GM12891 (cell line): ENCODE results near the gene POPDC2.
"Not testable (repeated sequence)": the region's sequence is repeated elsewhere in the genome, so short reads cannot be mapped to it uniquely, and the experiment has no call there.

ENCODE experiments used
- POLR2A ChIP-seq: IDR thresholded peaks from 2 replicates; pipeline ENCODE4 v1.6.1; 2011; ENCODE audit warnings: low read depth, low read length, control low read depth
- POLR2AphosphoS5 ChIP-seq: IDR thresholded peaks from 2 replicates; pipeline ENCODE4 v1.6.1; 2011; ENCODE audit warnings: low read depth, low read length, control low read depth
- TAF1 ChIP-seq: IDR thresholded peaks from 2 replicates; pipeline ENCODE4 v1.6.1; 2011; ENCODE audit warnings: low read depth, low read length, control low read depth

DNA sequence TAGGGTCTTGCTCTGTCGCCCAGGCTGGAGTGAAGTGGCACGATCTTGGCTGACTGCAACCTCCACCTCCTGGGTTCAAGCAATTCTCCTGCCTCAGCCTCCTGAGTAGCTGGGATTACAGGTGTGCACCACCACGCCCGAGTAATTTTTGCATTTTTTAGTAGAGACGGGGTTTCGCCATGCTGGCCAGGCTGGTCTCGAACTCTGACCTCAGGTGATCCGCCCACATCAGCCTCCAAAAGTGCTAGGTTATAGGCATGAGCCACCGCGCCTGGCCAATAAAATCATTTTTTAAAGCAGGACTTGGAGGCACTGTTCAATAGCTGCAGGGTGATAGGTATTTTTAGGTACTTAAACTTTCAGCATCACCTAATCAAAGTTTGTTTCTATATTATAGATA is 17.8 kb upstream of the POPDC2 start:
- TF ChIP-seq POLR2A, TAF1, POLR2AphosphoS5: not testable (repeated sequence)
